Esophagus squamous epithelium (tissue), 4 donors: ENCODE measurements around the gene CORIN.

Experiments
- CTCF ChIP-seq, 6 experiments: fragments of 450-650 bp in 4 of 6; fragments of 200-600 bp in 2 of 6; sonication (generic) in 2 of 6; IDR thresholded peaks; one replicate each; pipeline ENCODE4 v1.5.1; 2016 to 2019; ENCODE audit warnings: antibody characterized with exemption in 6 of 6, mild to moderate bottlenecking in 4 of 6, moderate library complexity in 4 of 6
- POLR2A ChIP-seq, 4 donors: fragments of 450-650 bp; IDR thresholded peaks; one replicate each; pipeline ENCODE4 v1.6.1; 2017; ENCODE audit warnings: antibody characterized with exemption in 4 of 4, mild to moderate bottlenecking in 4 of 4, moderate library complexity in 3 of 4

DNA sequence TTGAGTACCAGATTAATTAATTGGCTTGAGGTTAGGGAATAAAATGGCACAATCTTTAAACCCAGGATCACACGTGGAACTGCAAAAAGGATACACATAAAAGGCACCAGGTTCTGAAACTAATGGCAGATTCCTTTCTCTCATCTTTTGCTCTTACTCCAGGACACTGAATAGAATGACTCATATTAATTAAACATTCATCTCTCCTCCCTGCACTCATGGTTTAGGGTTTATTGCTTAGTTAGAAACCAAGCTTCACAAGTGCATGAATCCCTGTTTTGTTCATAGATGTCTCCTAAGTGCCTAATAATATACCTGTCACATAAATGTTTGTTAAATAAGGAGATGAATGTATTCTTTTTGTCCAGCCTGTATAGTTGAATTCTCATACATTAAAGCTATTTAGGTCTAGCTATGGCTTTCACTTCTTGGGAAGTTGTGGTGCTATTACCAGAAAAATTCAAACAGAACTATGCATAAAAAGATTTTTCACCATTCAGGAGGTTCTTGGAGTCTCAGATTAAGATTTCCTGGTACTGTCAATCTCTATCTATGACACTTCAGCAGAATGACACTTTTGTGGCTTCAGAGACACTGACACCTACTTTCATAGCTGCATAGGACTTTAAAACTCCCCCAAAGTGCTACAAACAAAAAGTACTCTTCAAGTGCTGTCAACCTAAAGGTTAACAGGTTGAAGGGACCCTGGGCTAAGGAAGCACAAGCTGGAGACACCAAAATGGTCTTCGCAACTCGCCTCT, 7.4 kb downstream of the CORIN start:
- no peak for TF ChIP-seq CTCF (IDR thresholded peaks at IDR 0.05)
- TF ChIP-seq POLR2A (IDR thresholded peaks at IDR 0.05), result no peak
